ENCODE measurements around the gene SPATS2.
"Not testable (repeated sequence)": the region's sequence is repeated elsewhere in the genome, so short reads cannot be mapped to it uniquely, and the experiment has no call there.

Gene SPATS2

DNA sequence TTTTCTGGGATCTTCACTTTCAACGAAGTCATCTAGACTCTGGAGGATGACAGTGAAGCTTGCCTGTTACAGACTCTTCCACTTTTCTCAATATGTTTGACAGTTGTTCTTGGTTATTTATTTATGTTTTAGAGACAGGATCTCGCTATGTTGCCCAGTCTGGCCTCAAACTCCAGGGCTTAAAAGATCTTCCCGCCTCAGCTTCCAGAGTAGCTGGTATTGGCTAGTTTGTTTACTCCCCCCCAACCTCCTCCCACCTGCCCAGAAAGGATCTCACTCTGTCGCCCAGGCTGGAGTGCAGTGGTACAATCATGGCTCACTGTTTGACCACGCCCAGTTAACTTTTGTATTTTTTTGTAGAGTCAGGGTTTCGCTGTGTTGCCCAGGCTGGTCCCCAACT is 3.3 kb downstream of the SPATS2 start:
- Histone ChIP-seq H3K9me3 (ENCODE audit: low read length) (no peaks in the 10 kb centered on the region), H3K27ac (ENCODE audit: low read depth, low read length, poor library complexity, severe bottlenecking) (peak overlapping the region; percentile 77), H3K4me3 (ENCODE audit: low read depth, low read length, poor library complexity, severe bottlenecking) (no peak overlapping the region), H3F3A (ENCODE audit: insufficient read depth, low read length) (no peaks in the 10 kb centered on the region), H3K4me2 (ENCODE audit: low read length) (no peak overlapping the region), H3K9ac (ENCODE audit: low read length) (no peak overlapping the region), H3K36me3 (ENCODE audit: insufficient read depth, low read length) (peaks cover 10% of the 10 kb centered on the region; the same call in 1 of the 2 replicates), H2AFZ (ENCODE audit: low read length) (no peak overlapping the region), H3K27me3 (ENCODE audit: insufficient read depth, low read length) (no peaks in the 10 kb centered on the region), H3K9me2 (ENCODE audit: low read depth, low read length) (no peaks in the 10 kb centered on the region), H4K20me1 (ENCODE audit: insufficient read depth, low read length) (no peaks in the 10 kb centered on the region), H3K79me2 (ENCODE audit: insufficient read depth, low read length) (peaks cover 43% of the 10 kb centered on the region), H3K4me1 (ENCODE audit: insufficient read depth, low read length, severe bottlenecking) (peaks cover 30% of the 10 kb centered on the region)
- TF ChIP-seq, protein P1, sequence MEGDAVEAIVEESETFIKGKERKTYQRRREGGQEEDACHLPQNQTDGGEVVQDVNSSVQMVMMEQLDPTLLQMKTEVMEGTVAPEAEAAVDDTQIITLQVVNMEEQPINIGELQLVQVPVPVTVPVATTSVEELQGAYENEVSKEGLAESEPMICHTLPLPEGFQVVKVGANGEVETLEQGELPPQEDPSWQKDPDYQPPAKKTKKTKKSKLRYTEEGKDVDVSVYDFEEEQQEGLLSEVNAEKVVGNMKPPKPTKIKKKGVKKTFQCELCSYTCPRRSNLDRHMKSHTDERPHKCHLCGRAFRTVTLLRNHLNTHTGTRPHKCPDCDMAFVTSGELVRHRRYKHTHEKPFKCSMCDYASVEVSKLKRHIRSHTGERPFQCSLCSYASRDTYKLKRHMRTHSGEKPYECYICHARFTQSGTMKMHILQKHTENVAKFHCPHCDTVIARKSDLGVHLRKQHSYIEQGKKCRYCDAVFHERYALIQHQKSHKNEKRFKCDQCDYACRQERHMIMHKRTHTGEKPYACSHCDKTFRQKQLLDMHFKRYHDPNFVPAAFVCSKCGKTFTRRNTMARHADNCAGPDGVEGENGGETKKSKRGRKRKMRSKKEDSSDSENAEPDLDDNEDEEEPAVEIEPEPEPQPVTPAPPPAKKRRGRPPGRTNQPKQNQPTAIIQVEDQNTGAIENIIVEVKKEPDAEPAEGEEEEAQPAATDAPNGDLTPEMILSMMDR (IDR thresholded peaks at IDR 0.05; ENCODE audit: low read length) = no peak
- TF ChIP-seq EZH2 (IDR thresholded peaks at IDR 0.05; ENCODE audit: borderline replicate concordance, low read length) = no peak

DNA sequence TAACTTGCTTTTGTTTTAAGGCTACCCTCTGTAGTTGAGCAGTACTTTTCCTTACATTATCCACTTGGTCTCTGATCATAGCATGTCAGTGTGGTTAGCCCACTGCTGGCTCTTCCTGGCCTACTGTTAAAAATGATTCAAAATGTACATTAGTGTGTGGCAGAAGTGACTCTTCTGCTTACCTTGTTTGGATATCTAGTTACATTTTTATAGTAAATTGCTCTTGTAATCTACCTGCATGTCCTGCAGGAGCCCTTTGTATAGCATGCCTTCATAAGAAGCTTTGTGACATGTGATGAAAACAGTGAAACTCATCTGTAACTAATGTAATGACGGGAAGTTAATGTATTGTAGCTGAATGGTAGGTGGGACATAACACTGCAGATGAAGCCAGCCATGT is 8.1 kb downstream of the SPATS2 start:
- no peaks in the 10 kb centered on the region for H3K9me2 ChIP-seq (ENCODE audit: low read depth, low read length)
- TF ChIP-seq, protein P1 (IDR thresholded peaks at IDR 0.05; ENCODE audit: low read length) = no peak
- TF ChIP-seq EZH2 (IDR thresholded peaks at IDR 0.05; ENCODE audit: borderline replicate concordance, low read length) = no peak
- H3K4me3 ChIP-seq (ENCODE audit: low read depth, low read length, poor library complexity, severe bottlenecking) = no peak overlapping the region
- H3K9ac ChIP-seq (ENCODE audit: low read length) = no peak overlapping the region
- H3K36me3 ChIP-seq (ENCODE audit: insufficient read depth, low read length) = peaks cover 10% of the 10 kb centered on the region; the same call in 1 of the 2 replicates
- no peaks in the 10 kb centered on the region for H3K4me1 ChIP-seq (ENCODE audit: insufficient read depth, low read length, severe bottlenecking)
- H3K4me2 ChIP-seq (ENCODE audit: low read length) = no peak overlapping the region
- no peak overlapping the region for H3K27ac ChIP-seq (ENCODE audit: low read depth, low read length, poor library complexity, severe bottlenecking)
- H3K79me2 ChIP-seq (ENCODE audit: insufficient read depth, low read length) = peaks cover 39% of the 10 kb centered on the region
- no peaks in the 10 kb centered on the region for H3K27me3 ChIP-seq (ENCODE audit: insufficient read depth, low read length)
- no peaks in the 10 kb centered on the region for H3F3A ChIP-seq (ENCODE audit: insufficient read depth, low read length)
- H2AFZ ChIP-seq (ENCODE audit: low read length) = no peak overlapping the region
- H3K9me3 ChIP-seq (ENCODE audit: low read length) = no peaks in the 10 kb centered on the region
- no peaks in the 10 kb centered on the region for H4K20me1 ChIP-seq (ENCODE audit: insufficient read depth, low read length)

DNA sequence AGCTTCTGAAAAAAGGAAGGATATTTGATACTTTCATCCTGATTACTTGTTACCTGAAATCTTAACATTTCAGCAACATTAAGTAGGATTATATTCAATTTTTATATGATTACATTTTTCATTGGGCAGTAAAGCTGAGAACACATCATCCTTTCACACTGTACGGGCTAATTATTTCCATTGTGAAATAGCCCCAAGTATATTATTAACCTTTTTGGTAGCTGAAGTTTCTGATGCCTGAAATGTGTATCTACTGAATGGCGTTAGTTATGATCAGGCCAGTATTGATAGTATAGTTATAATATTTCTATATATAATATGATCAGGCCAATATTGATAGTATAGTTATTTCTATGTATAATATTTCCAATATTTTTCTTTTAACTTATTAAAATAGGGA is 10.1 kb downstream of the SPATS2 start:
- TF ChIP-seq, protein P1 (IDR thresholded peaks at IDR 0.05; ENCODE audit: low read length) = no peak
- no peak for TF ChIP-seq EZH2 (IDR thresholded peaks at IDR 0.05; ENCODE audit: borderline replicate concordance, low read length)
- Histone ChIP-seq H3K27ac (ENCODE audit: low read depth, low read length, poor library complexity, severe bottlenecking) (no peak overlapping the region), H2AFZ (ENCODE audit: low read length) (no peak overlapping the region), H3K4me1 (ENCODE audit: insufficient read depth, low read length, severe bottlenecking) (peaks cover 3% of the 10 kb centered on the region), H3K79me2 (ENCODE audit: insufficient read depth, low read length) (peaks cover 42% of the 10 kb centered on the region), H4K20me1 (ENCODE audit: insufficient read depth, low read length) (no peaks in the 10 kb centered on the region), H3K4me2 (ENCODE audit: low read length) (no peak overlapping the region), H3K4me3 (ENCODE audit: low read depth, low read length, poor library complexity, severe bottlenecking) (no peak overlapping the region), H3K9me2 (ENCODE audit: low read depth, low read length) (no peaks in the 10 kb centered on the region), H3K27me3 (ENCODE audit: insufficient read depth, low read length) (no peaks in the 10 kb centered on the region), H3K36me3 (ENCODE audit: insufficient read depth, low read length) (0 out of 2 replicates have a peak, but pooled peaks cover 3% of the 10 kb centered on the region), H3K9me3 (ENCODE audit: low read length) (no peaks in the 10 kb centered on the region), H3F3A (ENCODE audit: insufficient read depth, low read length) (no peaks in the 10 kb centered on the region), H3K9ac (ENCODE audit: low read length) (no peak overlapping the region)

DNA sequence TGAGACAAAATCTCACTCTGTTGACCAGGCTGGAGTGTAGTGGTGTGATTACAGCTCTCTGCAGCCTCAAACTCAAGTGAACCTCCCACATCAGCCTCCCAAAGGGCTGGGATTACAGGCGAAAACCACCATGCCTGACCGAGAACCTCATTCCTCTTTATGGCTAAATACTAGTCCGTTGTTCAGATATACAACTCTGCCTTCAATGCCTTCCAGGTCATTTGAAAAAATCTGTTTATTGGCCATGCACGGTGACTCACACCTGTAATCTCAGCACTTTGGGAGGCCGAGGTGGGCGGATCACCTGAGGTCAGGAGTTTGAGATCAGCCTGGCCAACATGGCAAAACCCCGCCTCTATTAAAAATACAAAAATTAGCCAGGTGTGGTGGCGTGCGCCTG is 12.9 kb downstream of the SPATS2 start:
- H3K36me3 ChIP-seq (ENCODE audit: insufficient read depth, low read length); H3K4me2 ChIP-seq (ENCODE audit: low read length); H3F3A ChIP-seq (ENCODE audit: insufficient read depth, low read length); H3K9me3 ChIP-seq (ENCODE audit: low read length); H3K4me3 ChIP-seq (ENCODE audit: low read depth, low read length, poor library complexity, severe bottlenecking); H3K9ac ChIP-seq (ENCODE audit: low read length); H3K9me2 ChIP-seq (ENCODE audit: low read depth, low read length); H3K4me1 ChIP-seq (ENCODE audit: insufficient read depth, low read length, severe bottlenecking); H2AFZ ChIP-seq (ENCODE audit: low read length); H3K27me3 ChIP-seq (ENCODE audit: insufficient read depth, low read length); H4K20me1 ChIP-seq (ENCODE audit: insufficient read depth, low read length); H3K27ac ChIP-seq (ENCODE audit: low read depth, low read length, poor library complexity, severe bottlenecking): not testable (repeated sequence)
- peaks cover 54% of the 10 kb centered on the region for H3K79me2 ChIP-seq (ENCODE audit: insufficient read depth, low read length)

Measured in OCI-LY1 (cell line).